HepG2 (cell line): ENCODE measurements around the gene CHN2. TPM values are rescaled to one million over a fixed set of nuclear protein-coding genes. Genes with fewer than 3 reads are reported as not detected.

Source experiments
- ATF7-NPFF ChIP-seq: sonication (generic); formaldehyde crosslinking; IDR thresholded peaks from 2 replicates; pipeline ENCODE4 v1.8.1; 2023; ENCODE audit warnings: mild to moderate bottlenecking, low read depth, missing genetic modification reagents, moderate library complexity
- BCLAF1 ChIP-seq: fragments of 450-650 bp; IDR thresholded peaks from 2 replicates; pipeline ENCODE4 v1.6.1; 2017; ENCODE audit warnings: mild to moderate bottlenecking
- ELK4 ChIP-seq: sonication (generic); formaldehyde crosslinking; IDR thresholded peaks from 2 replicates; pipeline ENCODE4 v1.9.0; 2021; ENCODE audit warnings: missing genetic modification reagents, borderline replicate concordance
- ESRRA ChIP-seq: sonication (generic); formaldehyde crosslinking; IDR thresholded peaks from 2 replicates; pipeline ENCODE4 v1.5.1; 2020; ENCODE audit warnings: mild to moderate bottlenecking, low read depth, missing genetic modification reagents
- FOXA1 ChIP-seq, 2 experiments: fragments of 450-650 bp in 1 of 2; sonication (generic) in 1 of 2; formaldehyde crosslinking in 1 of 2; IDR thresholded peaks; 2 replicates each; pipeline versions ENCODE4 v1.4.0 to v1.6.1; 2016 to 2020; ENCODE audit warnings: missing genetic modification reagents in 1 of 2
- FOXO4 ChIP-seq: sonication (generic); formaldehyde crosslinking; conservative IDR thresholded peaks from 2 replicates; pipeline ENCODE4 v1.8.1; 2023; ENCODE audit warnings: missing genetic modification reagents
- GMEB1 ChIP-seq: sonication (generic); formaldehyde crosslinking; IDR thresholded peaks from 2 replicates; pipeline ENCODE4 v1.5.1; 2020; ENCODE audit warnings: missing genetic modification reagents, mild to moderate bottlenecking, borderline replicate concordance
- GTF3A ChIP-seq: sonication (generic); formaldehyde crosslinking; conservative IDR thresholded peaks from 2 replicates; pipeline ENCODE4 v1.4.0; 2020; ENCODE audit warnings: mild to moderate bottlenecking, missing genetic modification reagents
- HMGA1 ChIP-seq: sonication (generic); formaldehyde crosslinking; conservative IDR thresholded peaks from 2 replicates; pipeline ENCODE4 v1.4.0; 2020; ENCODE audit warnings: missing genetic modification reagents
- MLX ChIP-seq: IDR thresholded peaks from 2 replicates; pipeline ENCODE4 v1.6.1; 2016
- MYC ChIP-seq: sonication (generic); formaldehyde crosslinking; IDR thresholded peaks from 2 replicates; pipeline ENCODE4 v1.9.0; 2021; ENCODE audit warnings: missing genetic modification reagents, borderline replicate concordance
- PHB2 ChIP-seq: fragments of 450-650 bp; IDR thresholded peaks from 2 replicates; pipeline ENCODE4 v1.6.1; 2018; ENCODE audit not compliant: partially characterized antibody
- RFX5 ChIP-seq: IDR thresholded peaks from 2 replicates; pipeline ENCODE4 v1.6.1; 2011; ENCODE audit warnings: low read depth, low read length, improper control_type of control experiment
- RNF2 ChIP-seq: fragments of 450-650 bp; conservative IDR thresholded peaks from 2 replicates; pipeline ENCODE4 v1.6.1; 2016; ENCODE audit warnings: low read depth
- ZNF251 ChIP-seq: sonication (generic); formaldehyde crosslinking; IDR thresholded peaks from 2 replicates; pipeline ENCODE4 v1.9.0; 2021; ENCODE audit warnings: mild to moderate bottlenecking, missing genetic modification reagents
- ZNF597 ChIP-seq: sonication (generic); formaldehyde crosslinking; IDR thresholded peaks from 2 replicates; pipeline ENCODE4 v1.5.0; 2020; ENCODE audit warnings: missing genetic modification reagents
- ZNF616 ChIP-seq: sonication (generic); formaldehyde crosslinking; IDR thresholded peaks from 2 replicates; pipeline ENCODE4 v1.5.0; 2020; ENCODE audit warnings: low read depth, mild to moderate bottlenecking, missing genetic modification reagents
- ZNF704 ChIP-seq: sonication (generic); formaldehyde crosslinking; IDR thresholded peaks from 2 replicates; pipeline ENCODE4 v1.8.1; 2023; ENCODE audit warnings: mild to moderate bottlenecking, inconsistent platforms, moderate library complexity, missing genetic modification reagents, borderline replicate concordance
- ZNF782 ChIP-seq: sonication (generic); formaldehyde crosslinking; IDR thresholded peaks from 2 replicates; pipeline ENCODE4 v1.4.0; 2020; ENCODE audit warnings: missing genetic modification reagents, mild to moderate bottlenecking, borderline replicate concordance
- polyA plus RNA-seq, 8 experiments: library from polyadenylated mRNA; depleted of rRNA in 3 of 8; stranded (reverse) in 7 of 8; unstranded in 1 of 8; fragments of >200 nt; fragmentation: Illumina TruSeq in 4 of 8; extraction: Trizol in 4 of 8; gene quantifications; 2 replicates each; pipeline versions ENCODE4 v1.2.1 to v1.2.3, GENCODE V29; 2011 to 2016; ENCODE audit warnings: low read depth in 4 of 8, missing spikeins in 1 of 8, mixed read lengths in 1 of 8; ENCODE audit not compliant: insufficient read depth in 1 of 8
- total RNA-seq, 5 experiments: library from RNA; depleted of rRNA; stranded (reverse); fragments of >200 nt; fragmentation: Illumina TruSeq; extraction: Trizol; gene quantifications; 2 replicates each; pipeline ENCODE4 v1.2.3, GENCODE V29; 2016; ENCODE audit warnings: low read depth in 1 of 5

CHN2 gene
- total and polyA plus RNA-seq, 2 of the 13 experiments (the other 11 are each of a cell fraction or from before 2014, with no cell fraction given): 23.5 to 30.5 TPM

- TF ChIP-seq GMEB1 (peak; percentile 44; the same call in 1 of the 2 replicates), HMGA1 (CRISPR knock-in tag) (no peak), RFX5 (no peak), FOXO4 (no peak), ATF7-NPFF (CRISPR knock-in tag) (no peak), PHB2 (no peak), ZNF782 (CRISPR knock-in tag) (no peak), ZNF597 (no peak), ESRRA (CRISPR knock-in tag) (peak; percentile 73; the same call in 1 of the 2 replicates), RNF2 (no peak), FOXA1 (IDR thresholded peaks at IDR 0.05) (no peak), FOXA1 (CRISPR knock-in tag; IDR thresholded peaks at IDR 0.05) (peak; percentile 75), BCLAF1 (no peak), ZNF704 (CRISPR knock-in tag) (no peak; the same call in 1 of the 2 replicates), ELK4 (CRISPR knock-in tag) (no peak), MLX (CRISPR knock-in tag) (peak; percentile 63; the same call in 1 of the 2 replicates), ZNF616 (CRISPR knock-in tag) (no peak), MYC (CRISPR knock-in tag) (peak; percentile 31; the same call in 1 of the 2 replicates), GTF3A (no peak), ZNF251 (CRISPR knock-in tag) (no peak)
These were observed 36.3 kb downstream of the CHN2 start (continued) for GRCh38 chr7:29230871-29231345.
